Naive B cell (primary cell): ENCODE measurements around the gene N4BP3. TPM values are rescaled to one million over a fixed set of nuclear protein-coding genes. Genes with fewer than 3 reads are reported as not detected.
A peak's percentile ranks its signal among the peaks of the same experiment; 100 is the strongest.
"Not testable (repeated sequence)": the region's sequence is repeated elsewhere in the genome, so short reads cannot be mapped to it uniquely, and the experiment has no call there.

Source experiments
- ATAC-seq, 2 donors: fragments of 150-1000 bp; cut with Tn5 transposase; 2 replicates each; pipeline ENCODE4 v1.10.0; 2021; ENCODE audit warnings: low read depth in 2 of 2, mild to moderate bottlenecking in 2 of 2, moderate library complexity in 2 of 2
- DNase-seq: peaks from one replicate; pipeline ENCODE4 v3.0.0; 2022
- H3K27ac Mint-ChIP-seq, 6 donors: one replicate each; pipeline ENCODE4 v1.8.0; 2020 to 2022; ENCODE audit warnings: mild to moderate bottlenecking in 6 of 6, mixed read lengths in 6 of 6, moderate library complexity in 5 of 6, inconsistent platforms in 2 of 6
- H3K27me3 Mint-ChIP-seq, 3 donors: one replicate each; pipeline ENCODE4 v1.8.0; 2021 to 2022; ENCODE audit warnings: mixed read lengths in 3 of 3, mild to moderate bottlenecking in 1 of 3
- H3K36me3 Mint-ChIP-seq, 2 donors: one replicate each; pipeline ENCODE4 v1.8.0; 2020 to 2022; ENCODE audit warnings: mixed read lengths in 2 of 2, inconsistent platforms in 1 of 2, mild to moderate bottlenecking in 1 of 2
- H3K4me1 Mint-ChIP-seq, 3 donors: one replicate each; pipeline ENCODE4 v1.8.0; 2020 to 2022; ENCODE audit warnings: mixed read lengths in 3 of 3, inconsistent platforms in 1 of 3, mild to moderate bottlenecking in 1 of 3, moderate library complexity in 1 of 3
- H3K4me3 Mint-ChIP-seq, 8 donors: one replicate each; pipeline ENCODE4 v1.8.0; 2020 to 2022; ENCODE audit warnings: mild to moderate bottlenecking in 8 of 8, mixed read lengths in 8 of 8, moderate library complexity in 8 of 8, inconsistent platforms in 2 of 8
- H3K9me3 Mint-ChIP-seq, 7 donors: one replicate each; pipeline ENCODE4 v1.8.0; 2020 to 2022; ENCODE audit warnings: mixed read lengths in 7 of 7, mild to moderate bottlenecking in 5 of 7, inconsistent platforms in 2 of 7, moderate library complexity in 1 of 7
- polyA plus RNA-seq, 6 donors: library from polyadenylated mRNA; unstranded; fragments of 300-500 nt; fragmentation: Illumina TruSeq; gene quantifications; one replicate each; pipeline ENCODE4 v1.2.3, GENCODE V29; 2021; ENCODE audit warnings: low read depth in 6 of 6

N4BP3 gene
- polyA plus RNA-seq, 6 donors from 2014 or later, result 0.63 to 10.1 (median 3.5) TPM

GRCh38 chr5:178117923-178118701 lies 4.8 kb downstream of the N4BP3 start:
- DNase-seq (peak; percentile 63), ATAC-seq (no peak)
- Mint-ChIP-seq H3K27ac (peak overlapping the region; percentile 84 to 100 (median 88)), H3K27me3 (no peaks in the 10 kb centered on the region), H3K4me3 (peak overlapping the region; percentile 61 to 99 (median 94)), H3K36me3 (no peaks in the 10 kb centered on the region), H3K9me3 (no peaks in the 10 kb centered on the region), H3K4me1 (peaks cover 47 to 79% (median 73%) of the 10 kb centered on the region in 3 donors)

GRCh38 chr5:178119915-178120606 lies 6.7 kb downstream of the N4BP3 start:
- no peak for ATAC-seq
- H3K4me3 Mint-ChIP-seq, result peak overlapping the region in 5 of 8 donors; percentile 8 to 99 (median 82)
- peak overlapping the region in 4 of 6 donors; percentile 82 to 100 (median 89) for H3K27ac Mint-ChIP-seq

GRCh38 chr5:178120607-178121357 lies 7.5 kb downstream of the N4BP3 start:
- DNase-seq, result peak; percentile 78
- Mint-ChIP-seq H3K27ac (peak overlapping the region; percentile 66 to 97 (median 90)), H3K36me3 (no peaks in the 10 kb centered on the region), H3K4me1 (peaks cover 41 to 80% (median 56%) of the 10 kb centered on the region in 3 donors), H3K27me3 (no peaks in the 10 kb centered on the region), H3K4me3 (peak overlapping the region; percentile 47 to 89 (median 76)), H3K9me3 (no peaks in the 10 kb centered on the region)
- peak; percentile 46 to 60 for ATAC-seq

More at GRCh38 chr5:178119915-178120606, 6.7 kb downstream of the N4BP3 start:
- H3K36me3 Mint-ChIP-seq, result no peaks in the 10 kb centered on the region
- H3K4me1 Mint-ChIP-seq, result peaks cover 46 to 84% (median 63%) of the 10 kb centered on the region in 3 donors
- DNase-seq, result no peak
- H3K27me3 Mint-ChIP-seq, result no peaks in the 10 kb centered on the region
- H3K9me3 Mint-ChIP-seq, result no peaks in the 10 kb centered on the region

DNA sequence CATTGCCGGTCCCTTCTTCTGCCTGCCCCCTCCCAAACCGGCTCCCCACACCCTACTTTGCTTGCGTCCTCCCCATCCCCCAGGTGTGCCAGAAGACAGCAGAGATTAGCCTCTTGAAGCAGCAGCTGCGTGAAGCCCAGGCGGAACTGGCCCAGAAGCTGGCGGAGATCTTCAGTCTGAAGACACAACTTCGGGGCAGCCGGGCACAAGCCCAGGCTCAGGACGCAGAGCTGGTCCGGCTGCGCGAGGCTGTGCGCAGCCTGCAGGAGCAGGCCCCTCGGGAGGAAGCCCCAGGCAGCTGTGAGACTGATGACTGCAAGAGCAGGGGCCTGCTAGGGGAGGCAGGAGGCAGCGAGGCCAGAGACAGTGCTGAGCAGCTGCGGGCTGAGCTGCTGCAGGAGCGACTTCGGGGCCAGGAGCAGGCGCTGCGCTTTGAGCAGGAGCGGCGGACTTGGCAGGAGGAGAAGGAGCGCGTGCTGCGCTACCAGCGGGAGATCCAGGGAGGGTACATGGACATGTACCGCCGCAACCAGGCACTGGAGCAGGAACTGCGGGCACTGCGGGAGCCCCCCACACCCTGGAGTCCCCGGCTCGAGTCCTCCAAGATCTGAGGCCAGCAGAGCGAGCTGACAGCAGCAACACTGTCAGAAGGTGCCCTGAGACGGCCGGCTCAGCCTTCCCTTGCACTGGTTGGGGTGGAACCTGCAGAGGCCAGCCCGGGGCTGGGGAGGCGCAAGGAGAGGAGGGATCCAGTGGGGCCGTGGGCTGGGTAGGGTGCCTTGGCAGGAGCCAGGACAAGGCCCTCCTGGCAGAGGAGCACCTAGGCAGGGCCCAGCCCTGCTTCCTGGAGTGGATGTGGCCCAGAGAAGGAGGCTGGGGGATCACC lies 8.3 kb downstream of the N4BP3 start:
- Mint-ChIP-seq H3K27me3 (no peaks in the 10 kb centered on the region), H3K9me3 (no peaks in the 10 kb centered on the region), H3K4me1 (peaks cover 38 to 72% (median 48%) of the 10 kb centered on the region in 3 donors), H3K36me3 (no peaks in the 10 kb centered on the region), H3K4me3 (peak overlapping the region; percentile 35 to 89 (median 75)), H3K27ac (peak overlapping the region in 5 of 6 donors; percentile 42 to 90 (median 76))
- ATAC-seq (no peak), DNase-seq (no peak)

DNA sequence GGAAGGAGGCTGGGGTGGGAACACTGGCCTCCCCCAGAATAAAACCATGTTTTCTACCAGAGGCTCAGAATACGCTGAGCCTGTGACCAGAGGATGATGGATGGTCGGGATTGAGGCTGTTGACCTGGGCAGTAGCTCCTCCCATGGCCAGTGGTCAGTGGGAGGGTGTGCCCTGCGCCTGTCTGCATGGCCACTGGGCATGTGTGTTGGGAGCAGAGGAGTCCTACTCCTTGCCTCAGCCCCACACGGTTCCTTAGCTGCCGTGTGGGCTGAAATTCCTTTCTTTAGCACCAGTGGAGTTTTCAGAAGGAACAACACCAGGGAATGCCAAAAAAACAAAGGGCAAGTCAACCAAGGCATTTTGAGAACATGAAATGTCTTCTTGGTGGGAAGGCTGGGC lies 9.0 kb downstream of the N4BP3 start:
- Mint-ChIP-seq H3K9me3 (no peaks in the 10 kb centered on the region), H3K27ac (peak overlapping the region in 3 of 6 donors; percentile 26 to 66 (median 29)), H3K4me3 (peak overlapping the region in 1 of 8 donors; percentile 6), H3K4me1 (peaks cover 34 to 66% (median 42%) of the 10 kb centered on the region in 3 donors), H3K27me3 (no peaks in the 10 kb centered on the region), H3K36me3 (no peaks in the 10 kb centered on the region)
- DNase-seq (no peak), ATAC-seq (no peak)

- Mint-ChIP-seq H3K27ac (peak overlapping the region in 1 of 6 donors; percentile 80), H3K36me3 (no peaks in the 10 kb centered on the region), H3K9me3 (no peaks in the 10 kb centered on the region), H3K4me3 (peak overlapping the region in 1 of 8 donors; percentile 12), H3K27me3 (no peaks in the 10 kb centered on the region), H3K4me1 (peaks cover 32 to 57% (median 34%) of the 10 kb centered on the region in 3 donors)
- ATAC-seq (no peak), DNase-seq (no peak)
These were observed 10.0 kb downstream of the N4BP3 start for GRCh38 chr5:178123094-178123965.

GRCh38 chr5:178123966-178124925 lies 10.9 kb downstream of the N4BP3 start:
- peaks cover 23 to 48% (median 29%) of the 10 kb centered on the region in 3 donors for H3K4me1 Mint-ChIP-seq
- no peak overlapping the region for H3K4me3 Mint-ChIP-seq
- no peaks in the 10 kb centered on the region for H3K9me3 Mint-ChIP-seq
- no peak for ATAC-seq
- H3K36me3 Mint-ChIP-seq, result no peaks in the 10 kb centered on the region
- H3K27ac Mint-ChIP-seq, result peak overlapping the region in 2 of 6 donors; percentile 79 to 89
- no peak for DNase-seq
- no peaks in the 10 kb centered on the region for H3K27me3 Mint-ChIP-seq

DNA sequence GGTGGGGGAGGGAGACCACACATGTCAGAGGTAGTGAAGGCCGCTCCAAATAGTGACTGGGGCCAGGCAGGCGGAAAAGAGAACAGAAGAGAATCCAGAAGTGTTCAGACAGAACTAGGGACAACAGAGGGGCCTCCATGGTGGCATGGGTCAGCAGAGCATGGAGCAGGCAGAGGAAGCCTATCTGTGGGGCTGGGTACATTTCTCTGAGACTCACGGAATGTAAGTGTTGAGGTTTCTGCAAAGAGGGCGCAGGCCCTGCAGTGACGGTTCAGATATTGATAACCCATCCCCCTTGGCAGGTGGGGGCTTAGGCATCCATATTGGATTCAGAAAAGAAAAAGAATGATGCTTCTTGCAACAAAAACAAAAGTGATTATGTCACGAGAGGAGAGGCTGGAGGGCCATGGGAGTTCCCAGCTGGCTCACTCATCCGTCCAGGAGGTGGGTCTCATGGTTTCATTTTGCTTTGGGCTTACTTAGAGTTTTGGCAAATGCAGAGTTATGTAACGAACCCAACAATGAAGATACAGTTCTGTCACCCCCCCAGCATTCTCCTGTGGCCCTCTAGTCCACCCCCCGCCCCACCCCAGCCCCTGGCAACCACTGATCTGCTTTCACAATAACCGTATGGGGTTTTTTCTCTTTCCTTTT lies 12.0 kb downstream of the N4BP3 start:
- Mint-ChIP-seq H3K4me1 (peaks cover 22 to 40% (median 27%) of the 10 kb centered on the region in 3 donors), H3K9me3 (no peaks in the 10 kb centered on the region), H3K27me3 (no peaks in the 10 kb centered on the region), H3K36me3 (no peaks in the 10 kb centered on the region), H3K4me3 (peak overlapping the region in 2 of 8 donors; percentile 9 to 46), H3K27ac (peak overlapping the region in 1 of 6 donors; percentile 71)
- DNase-seq (no peak), ATAC-seq (no peak)

GRCh38 chr5:178126556-178126955 lies 13.2 kb downstream of the N4BP3 start:
- H3K9me3 Mint-ChIP-seq, result no peaks in the 10 kb centered on the region
- H3K4me1 Mint-ChIP-seq, result peaks cover 15 to 34% (median 18%) of the 10 kb centered on the region in 3 donors
- DNase-seq, result no peak
- H3K4me3 Mint-ChIP-seq, result peak overlapping the region in 1 of 8 donors; percentile 66
- H3K36me3 Mint-ChIP-seq, result no peaks in the 10 kb centered on the region
- no peak for ATAC-seq
- peak overlapping the region in 1 of 6 donors; percentile 63 for H3K27ac Mint-ChIP-seq
- H3K27me3 Mint-ChIP-seq, result no peaks in the 10 kb centered on the region

GRCh38 chr5:178127300-178128009 lies 14.1 kb downstream of the N4BP3 start:
- Mint-ChIP-seq H3K27ac (peak overlapping the region in 2 of 6 donors; percentile 12 to 71), H3K4me3 (peak overlapping the region in 2 of 8 donors; percentile 13 to 66), H3K4me1 (peaks cover 20 to 35% (median 22%) of the 10 kb centered on the region in 3 donors)
- H3K27me3 Mint-ChIP-seq, H3K9me3 Mint-ChIP-seq, ATAC-seq, H3K36me3 Mint-ChIP-seq, DNase-seq: not testable (repeated sequence)
